GM12878 (cell line): ENCODE measurements around the gene LRRFIP2. TPM values are rescaled to one million over a fixed set of nuclear protein-coding genes. Genes with fewer than 3 reads are reported as not detected.

Experiments used
- CBFB ChIP-seq: IDR thresholded peaks from 2 replicates; pipeline ENCODE4 v1.6.1; 2016; ENCODE audit warnings: antibody characterized with exemption, low read depth
- CUX1 ChIP-seq: IDR thresholded peaks from 2 replicates; pipeline ENCODE4 v1.6.1; 2012; ENCODE audit warnings: improper control_type of control experiment, low read depth, low read length; ENCODE audit not compliant: insufficient replicate concordance
- MLLT1 ChIP-seq: fragments of 450-650 bp; IDR thresholded peaks from 2 replicates; pipeline ENCODE4 v1.6.1; 2016; ENCODE audit warnings: mild to moderate bottlenecking
- POLR2A ChIP-seq: IDR thresholded peaks from 2 replicates; pipeline ENCODE4 v1.6.1; 2011; ENCODE audit warnings: low read depth, mild to moderate bottlenecking, low read length
- SP1 ChIP-seq: IDR thresholded peaks from one replicate; pipeline ENCODE4 v1.6.1; 2011; ENCODE audit warnings: low read depth, low read length
- SREBF2 ChIP-seq: IDR thresholded peaks from 2 replicates; pipeline ENCODE4 v1.6.1; 2012; ENCODE audit warnings: mild to moderate bottlenecking, low read length
- ZBTB40 ChIP-seq: fragments of 450-650 bp; IDR thresholded peaks from 2 replicates; pipeline ENCODE4 v1.6.1; 2016; ENCODE audit warnings: mild to moderate bottlenecking, moderate library complexity, borderline replicate concordance
- ZNF217 ChIP-seq: fragments of 450-650 bp; IDR thresholded peaks from 2 replicates; pipeline ENCODE4 v1.6.1; 2017; ENCODE audit warnings: antibody characterized with exemption, mild to moderate bottlenecking
- ZNF384 ChIP-seq: IDR thresholded peaks from 2 replicates; pipeline ENCODE4 v1.6.1; 2012; ENCODE audit warnings: low read depth, mild to moderate bottlenecking, low read length, improper control_type of control experiment, borderline replicate concordance
- polyA plus RNA-seq, 11 experiments: library from polyadenylated mRNA; depleted of rRNA in 4 of 11; unstranded in 6 of 11; stranded (reverse) in 5 of 11; fragments of >200 nt; fragmentation: Nextera tagmentation in 4 of 11; fragmentation: Illumina TruSeq in 1 of 11; extraction: Ambion mirVana in 4 of 11; extraction: Trizol in 1 of 11; gene quantifications; 1 replicate in 1 of 11; 2 replicates in 10 of 11; pipeline versions ENCODE4 v1.2.1 to v1.2.3, GENCODE V29; 2011 to 2016; ENCODE audit warnings: inconsistent platforms in 2 of 11, missing spikeins in 2 of 11, low read depth in 1 of 11
- total RNA-seq, 4 experiments: library from RNA; depleted of rRNA in 3 of 4; stranded (reverse); fragments of >200 nt in 3 of 4; fragmentation: Illumina TruSeq in 1 of 4; extraction: Trizol in 1 of 4; gene quantifications; 2 replicates each; pipeline versions ENCODE4 v1.2.1 to v1.2.3, GENCODE V29; 2013 to 2021

Gene LRRFIP2
- total and polyA plus RNA-seq, 10 of the 15 experiments (the other 5 are each of a cell fraction or from before 2014, with no cell fraction given) = 9.7 to 46.9 (median 38.1) TPM

GRCh38 chr3:37190667-37191066 lies 16.3 kb upstream of the LRRFIP2 start (continued):
- TF ChIP-seq CUX1 = no peak
- no peak for TF ChIP-seq ZNF217
- TF ChIP-seq CBFB = no peak
- TF ChIP-seq ZBTB40 = no peak
- no peak for TF ChIP-seq POLR2A
- no peak for TF ChIP-seq SP1
- no peak for TF ChIP-seq MLLT1
- TF ChIP-seq SREBF2 = no peak
- TF ChIP-seq ZNF384 = no peak
- TF ChIP-seq, all 136 proteins: peak for 0
